ENCODE data around the gene SPACA6. TPM values are rescaled to one million over a fixed set of nuclear protein-coding genes. Genes with fewer than 3 reads are reported as not detected.
A peak's percentile ranks its signal among the peaks of the same experiment; 100 is the strongest.

The SPACA6 gene
- total RNA-seq, 1 experiment from 2014 or later = 3.6 TPM

- peak; percentile 96 for DNase-seq (ENCODE audit: low read depth)
Observed at GRCh38 chr19:51688671-51689571, 4.2 kb upstream of the SPACA6 start.

GRCh38 chr19:51689751-51690453, 3.2 kb upstream of the SPACA6 start:
- DNase-seq (ENCODE audit: low read depth) = peak; percentile 48

GRCh38 chr19:51690454-51691073, 2.6 kb upstream of the SPACA6 start:
- DNase-seq (ENCODE audit: low read depth) = peak; percentile 76

GRCh38 chr19:51691074-51691583, 2.0 kb upstream of the SPACA6 start:
- peak; percentile 28 for DNase-seq (ENCODE audit: low read depth)

- no peak for DNase-seq (ENCODE audit: low read depth)
Observed at GRCh38 chr19:51691584-51692428, 1.3 kb upstream of the SPACA6 start.

GRCh38 chr19:51692468-51692867, 662 bp upstream of the SPACA6 start:
- no peak for DNase-seq (ENCODE audit: low read depth)

GRCh38 chr19:51693819-51694218, 689 bp downstream of the SPACA6 start:
- DNase-seq (ENCODE audit: low read depth) = no peak

GRCh38 chr19:51694318-51695085, 1.4 kb downstream of the SPACA6 start:
- no peak for DNase-seq (ENCODE audit: low read depth)

GRCh38 chr19:51695088-51695487, 2.0 kb downstream of the SPACA6 start:
- DNase-seq (ENCODE audit: low read depth) = no peak

GRCh38 chr19:51695702-51696315, 2.7 kb downstream of the SPACA6 start:
- no peak for DNase-seq (ENCODE audit: low read depth)

- no peak for DNase-seq (ENCODE audit: low read depth)
Observed at GRCh38 chr19:51696606-51697005, 3.5 kb downstream of the SPACA6 start.

- no peak for DNase-seq (ENCODE audit: low read depth)
Observed at GRCh38 chr19:51697169-51697776, 4.1 kb downstream of the SPACA6 start.

- DNase-seq (ENCODE audit: low read depth) = peak; percentile 37
Observed at GRCh38 chr19:51698296-51698695, 5.2 kb downstream of the SPACA6 start.

- DNase-seq (ENCODE audit: low read depth) = no peak
Observed at GRCh38 chr19:51699170-51699569, 6.0 kb downstream of the SPACA6 start.

GRCh38 chr19:51701468-51702100, 8.5 kb downstream of the SPACA6 start:
- no peak for DNase-seq (ENCODE audit: low read depth)

- DNase-seq (ENCODE audit: low read depth) = peak; percentile 59
Observed at GRCh38 chr19:51702103-51702824, 9.1 kb downstream of the SPACA6 start.

- DNase-seq (ENCODE audit: low read depth) = no peak
Observed at GRCh38 chr19:51702825-51703574, 9.9 kb downstream of the SPACA6 start.

All from Daoy (cell line).